Activated naive CD4-positive, alpha-beta T cell (primary cell): ENCODE results near the gene SLC2A11.
A peak's percentile ranks its signal among the peaks of the same experiment; 100 is the strongest.
"Not testable (repeated sequence)": the region's sequence is repeated elsewhere in the genome, so short reads cannot be mapped to it uniquely, and the experiment has no call there.

Experiments
- DNase-seq, 4 experiments: peaks; one replicate each; lab custom pipeline; 2025; lab: John Stamatoyannopoulos, UW

The SLC2A11 gene

DNA sequence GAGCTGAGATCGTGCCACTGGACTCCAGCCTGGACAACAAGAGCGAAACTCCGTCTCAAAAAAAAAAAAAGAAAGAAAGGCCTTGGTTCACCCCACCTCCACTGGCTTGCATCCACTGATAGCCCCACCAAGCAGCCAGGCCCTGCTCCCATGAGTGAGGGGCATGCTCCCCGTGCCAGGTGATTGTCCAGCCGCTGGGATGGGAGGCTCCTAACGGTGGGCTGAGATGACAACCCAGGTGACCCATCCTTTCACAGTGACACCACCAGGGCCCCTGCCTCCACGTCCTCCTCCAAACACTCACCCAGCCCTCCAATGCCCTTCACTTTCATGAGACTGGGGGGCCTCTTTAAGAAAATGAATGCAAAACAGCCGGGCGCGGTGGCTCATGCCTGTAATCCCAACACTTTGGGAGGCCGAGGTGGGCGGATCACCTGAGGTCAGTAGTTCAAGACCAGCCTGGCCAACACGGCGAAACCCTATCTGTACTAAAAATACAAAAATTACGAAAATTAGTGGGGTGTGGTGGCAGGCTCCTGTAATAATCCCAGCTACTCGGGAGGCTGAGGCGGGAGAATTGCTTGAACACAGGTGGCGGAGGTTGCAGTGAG, 10.3 kb upstream of the SLC2A11 start:
- DNase-seq = no peak

DNA sequence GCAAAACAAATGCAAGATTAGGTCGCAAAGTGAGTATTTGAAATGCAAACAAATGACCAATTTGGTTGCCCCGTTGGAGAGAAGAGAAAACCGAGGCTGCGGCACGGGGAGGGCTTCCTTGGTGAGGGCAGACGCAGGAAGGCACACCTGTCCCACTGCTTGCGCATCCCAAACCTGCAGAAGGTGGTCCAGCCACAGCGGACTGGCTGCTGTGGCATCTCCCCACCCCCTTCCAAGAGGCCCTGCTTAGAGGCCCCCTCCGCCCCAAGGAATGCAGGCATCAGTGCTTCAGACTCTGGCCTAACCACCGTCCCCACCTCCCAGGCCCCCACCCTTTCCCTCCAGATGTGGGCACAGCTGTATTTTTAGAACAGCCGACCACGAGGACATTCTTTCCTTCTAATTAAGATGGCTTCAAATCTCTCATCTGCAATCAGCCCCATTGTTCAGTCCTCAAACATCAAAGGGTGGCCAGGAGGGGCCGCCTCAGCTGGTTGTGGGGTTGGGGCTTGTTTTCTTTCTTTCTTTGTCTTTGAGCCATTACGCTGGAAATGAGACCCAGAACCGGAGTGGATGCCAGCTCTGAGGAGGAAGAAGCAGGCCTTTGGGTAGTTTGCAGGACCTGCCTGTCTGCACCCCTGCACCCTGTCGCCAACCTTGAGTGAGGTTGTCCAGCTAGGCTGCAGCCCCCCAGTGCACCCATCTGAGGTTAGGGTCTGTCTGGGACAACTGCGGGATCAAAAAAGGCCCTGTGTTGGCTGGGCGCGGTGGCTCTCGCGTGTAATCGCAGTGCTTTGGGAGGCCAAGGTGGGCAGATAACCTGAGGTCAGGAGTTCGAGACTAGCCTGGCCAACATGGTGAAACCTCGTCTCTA, 9.4 kb upstream of the SLC2A11 start:
- no peak for DNase-seq

DNA sequence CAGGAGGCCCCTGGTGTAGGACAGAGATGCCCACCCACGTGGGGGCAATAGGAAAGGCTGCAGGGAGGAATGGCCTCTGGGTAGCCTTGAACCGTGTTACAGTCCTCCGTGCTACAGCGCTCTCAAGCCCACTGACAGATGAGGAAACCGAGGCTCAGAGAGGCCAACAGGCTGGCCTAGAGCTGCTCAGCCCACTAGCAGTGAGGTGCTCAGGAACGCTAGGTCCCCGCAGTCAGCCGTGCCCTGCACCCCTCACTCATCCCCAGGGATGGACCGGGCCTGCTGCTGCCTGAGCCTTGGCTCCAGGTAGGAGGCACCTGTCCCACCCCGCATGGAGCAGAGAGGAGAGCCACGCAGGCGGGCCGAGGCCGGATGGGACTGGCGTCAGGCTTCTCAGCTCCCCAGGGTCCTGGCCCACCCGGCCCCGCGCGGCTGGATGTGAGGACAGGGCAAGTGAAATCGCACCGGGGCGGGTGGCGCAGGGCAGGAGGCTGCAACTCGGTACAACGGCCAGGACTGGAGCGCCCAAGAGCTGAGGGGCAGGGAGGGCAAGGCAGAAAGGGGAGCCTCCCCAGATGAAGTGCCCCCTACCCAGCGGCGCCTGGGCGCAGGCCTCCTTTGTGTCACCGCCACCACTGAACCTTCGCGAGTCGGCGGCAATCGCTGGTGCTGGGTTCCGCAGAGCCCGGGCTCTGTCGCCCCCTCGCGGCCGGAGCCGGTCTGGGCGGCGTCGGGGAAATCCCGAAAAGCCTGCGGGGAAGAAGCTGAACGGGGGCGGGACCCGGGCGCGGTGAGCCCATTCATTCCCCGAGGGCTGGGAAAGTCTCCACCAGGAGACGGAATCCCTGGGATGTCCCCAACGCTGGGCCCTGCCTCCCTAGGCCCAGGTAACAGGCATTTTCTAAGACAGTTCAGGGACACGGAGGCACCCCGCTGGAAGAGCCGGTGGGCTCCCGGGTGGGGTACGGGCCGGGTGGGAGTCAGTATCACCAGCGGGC, 8.4 kb upstream of the SLC2A11 start:
- DNase-seq = peak; percentile 71 to 85 (median 80)

DNA sequence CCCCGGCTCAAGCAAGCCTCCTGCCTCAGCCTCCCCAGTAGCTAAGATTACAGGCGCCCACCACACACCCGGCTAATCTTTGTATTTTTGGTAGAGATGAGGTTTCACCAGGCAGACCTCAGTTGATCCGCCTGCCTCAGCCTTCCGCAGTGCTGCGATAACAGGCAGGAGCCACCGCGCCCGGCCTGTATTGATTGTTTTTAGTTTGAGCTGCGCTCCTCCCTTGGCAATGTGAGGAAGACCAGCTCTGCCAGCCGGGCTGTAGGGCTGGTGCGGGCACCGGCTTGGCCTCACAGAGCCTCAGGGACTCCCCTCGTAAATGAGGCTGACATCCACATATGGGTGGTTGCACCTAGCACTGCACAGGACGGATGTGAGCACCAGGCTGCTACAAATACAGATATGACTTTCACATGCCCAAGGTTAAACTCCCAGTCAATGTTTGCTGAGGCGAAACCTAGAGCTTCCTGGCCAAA, 7.5 kb upstream of the SLC2A11 start:
- no peak for DNase-seq

DNA sequence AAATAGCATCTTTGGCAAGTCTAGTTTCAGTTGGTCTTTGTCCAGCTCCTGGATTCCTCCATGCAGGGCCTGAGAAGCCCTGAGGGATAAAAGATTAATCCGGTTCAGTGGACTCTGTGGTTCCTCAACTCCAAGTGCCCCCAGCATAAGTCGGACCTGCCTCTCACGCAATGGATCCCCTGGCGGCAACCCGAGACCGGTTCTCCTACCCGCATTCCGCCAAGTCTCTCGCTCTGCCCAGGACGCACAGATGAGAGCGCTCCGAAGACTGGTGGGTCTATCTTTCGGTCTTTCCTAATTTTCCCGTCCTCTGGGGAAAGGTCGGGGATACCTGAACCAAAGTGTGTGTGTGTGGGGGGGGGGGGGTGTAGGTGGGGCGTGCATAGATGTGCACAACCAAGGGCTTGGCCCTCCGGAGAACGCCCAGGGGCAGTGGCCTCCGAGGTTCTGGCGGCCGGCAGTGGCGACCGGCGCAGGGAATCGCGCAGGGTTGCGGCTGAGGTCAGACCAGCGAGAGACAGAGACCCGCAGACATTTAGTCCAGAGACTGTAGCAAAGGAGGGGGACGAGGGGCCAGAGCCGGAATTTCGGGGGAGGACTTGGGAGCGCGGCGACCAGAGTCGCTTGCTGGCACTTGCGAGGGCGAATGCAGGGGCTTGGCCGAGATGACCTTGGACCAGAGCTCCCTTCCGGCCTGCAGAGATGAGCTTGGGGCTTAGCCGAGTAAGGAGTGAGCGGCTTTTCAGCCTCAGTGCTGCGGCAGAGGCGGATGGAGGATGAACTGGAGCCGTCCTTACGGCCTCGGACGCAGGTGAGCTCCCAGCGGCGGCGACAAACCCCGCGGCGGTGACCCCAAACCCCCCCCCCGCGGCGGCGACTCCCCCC, 712 bp upstream of the SLC2A11 start:
- no peak for DNase-seq

DNA sequence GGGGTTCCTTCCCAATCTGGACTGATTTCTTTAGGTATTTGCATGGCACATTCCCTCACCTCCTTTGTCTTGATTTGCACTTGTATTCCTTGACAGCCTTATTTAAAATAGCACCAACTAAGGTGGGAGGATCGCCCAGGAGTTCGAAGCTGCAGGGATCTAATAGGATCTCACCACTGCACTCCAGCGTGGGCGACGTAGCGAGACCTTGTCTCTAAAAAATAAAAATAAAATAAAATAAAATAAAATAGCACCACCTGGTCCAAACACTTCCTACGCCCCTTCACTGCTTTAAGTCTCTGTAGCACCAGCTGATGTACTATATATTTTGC, 775 bp downstream of the SLC2A11 start:
- DNase-seq = no peak

DNA sequence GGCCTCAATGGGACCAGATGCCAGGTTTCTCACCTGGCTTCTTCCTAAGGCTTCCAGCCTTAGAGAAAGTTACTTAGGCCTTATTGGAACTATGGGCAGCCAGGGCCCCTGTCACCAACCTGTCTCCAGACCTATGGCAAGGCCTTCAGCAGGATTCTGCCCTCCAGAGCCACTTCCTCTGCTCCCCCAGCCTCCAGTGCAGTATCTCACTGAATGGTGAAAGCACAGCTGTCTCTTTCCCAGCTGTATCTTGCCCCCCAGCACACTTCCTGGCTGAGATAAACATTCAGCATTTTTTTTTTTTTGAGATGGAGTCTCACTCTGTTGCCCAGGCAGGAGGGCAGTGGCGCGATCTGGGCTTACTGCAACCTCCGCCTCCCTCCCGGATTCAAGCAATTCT, 1.5 kb downstream of the SLC2A11 start:
- no peak for DNase-seq

DNA sequence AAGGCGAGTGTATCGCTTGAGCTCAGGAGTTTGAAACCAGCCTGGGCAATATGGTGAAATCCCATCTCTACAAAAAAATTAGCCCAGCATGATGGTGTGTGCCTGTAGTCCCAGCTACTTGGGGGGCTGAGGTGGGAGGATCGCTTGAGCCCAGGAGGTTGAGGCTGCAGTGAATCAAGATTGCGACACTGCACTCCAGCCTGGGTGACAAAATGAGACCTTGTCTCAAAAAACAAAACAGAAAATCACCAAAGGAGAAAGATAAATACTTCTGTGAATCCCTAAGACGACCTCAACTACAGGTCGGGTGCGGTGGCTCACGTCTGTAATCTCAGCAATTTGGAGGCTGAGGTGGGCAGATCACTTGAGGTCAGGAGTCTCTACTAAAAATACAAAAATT, 2.5 kb downstream of the SLC2A11 start:
- not testable (repeated sequence) for DNase-seq

DNA sequence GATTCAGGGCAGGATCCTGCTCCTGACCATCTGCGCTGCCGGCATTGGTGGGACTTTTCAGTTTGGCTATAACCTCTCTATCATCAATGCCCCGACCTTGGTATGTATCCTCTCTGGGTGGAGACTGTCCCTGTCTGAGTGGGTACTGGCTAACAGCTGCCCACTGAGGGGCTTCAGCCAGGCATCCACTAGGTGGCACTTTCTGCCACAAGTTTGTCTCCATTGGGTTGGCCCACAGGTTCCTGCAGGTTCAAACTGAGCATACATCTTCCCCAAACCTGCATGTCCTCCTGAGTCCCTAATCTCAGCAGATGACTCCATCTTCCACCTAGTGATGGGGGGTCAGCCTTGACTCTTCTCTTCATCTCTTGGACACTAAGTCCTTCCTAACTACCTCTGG, 4.4 kb downstream of the SLC2A11 start:
- DNase-seq = peak in 2 of 4 experiments; percentile 7 to 8

DNA sequence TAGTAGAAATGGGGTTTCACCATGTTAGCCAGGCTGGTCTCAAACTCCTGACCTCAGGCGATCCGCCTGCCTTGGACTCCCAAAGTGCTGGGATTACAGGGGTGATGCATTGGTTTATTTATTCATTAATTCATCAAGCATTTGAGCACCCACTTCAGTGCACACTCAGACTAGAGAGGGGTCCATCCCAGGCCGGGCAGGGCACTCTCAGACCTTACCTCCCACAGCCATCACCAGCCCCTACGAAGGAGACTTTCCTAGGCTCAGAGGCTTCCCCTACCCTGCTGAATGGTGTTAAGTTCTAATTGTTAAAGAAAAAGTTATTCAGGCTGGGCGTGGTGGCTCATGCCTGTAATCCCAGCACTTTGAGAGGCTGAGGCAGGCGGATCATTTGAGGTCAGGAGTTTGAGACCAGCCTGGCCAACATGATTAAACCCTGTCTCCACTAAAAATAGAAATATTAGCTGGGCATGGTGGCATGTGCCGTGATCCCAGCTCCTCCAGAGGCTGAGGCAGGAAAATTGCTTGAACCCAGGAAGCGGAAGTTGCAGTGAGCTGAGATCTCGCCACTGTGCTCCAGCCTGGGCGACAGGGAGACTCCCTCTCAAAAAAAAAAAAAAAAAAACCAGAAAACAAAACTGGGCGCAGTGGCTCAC, 7.0 kb downstream of the SLC2A11 start:
- DNase-seq = not testable (repeated sequence)

DNA sequence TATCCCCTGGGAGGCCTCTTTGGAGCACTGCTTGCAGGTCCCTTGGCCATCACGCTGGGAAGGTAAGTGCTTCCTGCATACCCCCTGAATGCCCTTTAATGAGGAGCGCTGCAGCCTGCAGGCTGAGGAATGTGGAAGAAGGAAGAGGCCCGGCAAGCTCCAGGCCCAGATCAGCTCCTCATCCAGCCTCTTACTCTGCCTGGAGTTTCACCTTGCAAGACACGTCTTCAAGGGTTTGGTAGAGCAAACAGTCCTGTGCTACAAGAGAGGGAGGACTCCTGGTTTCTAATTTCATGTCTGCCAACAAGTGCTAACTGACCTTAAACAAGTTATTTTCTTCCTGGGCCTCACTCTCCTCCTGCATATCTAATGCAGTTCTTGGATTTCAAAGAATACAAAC, 10.9 kb downstream of the SLC2A11 start:
- no peak for DNase-seq

DNA sequence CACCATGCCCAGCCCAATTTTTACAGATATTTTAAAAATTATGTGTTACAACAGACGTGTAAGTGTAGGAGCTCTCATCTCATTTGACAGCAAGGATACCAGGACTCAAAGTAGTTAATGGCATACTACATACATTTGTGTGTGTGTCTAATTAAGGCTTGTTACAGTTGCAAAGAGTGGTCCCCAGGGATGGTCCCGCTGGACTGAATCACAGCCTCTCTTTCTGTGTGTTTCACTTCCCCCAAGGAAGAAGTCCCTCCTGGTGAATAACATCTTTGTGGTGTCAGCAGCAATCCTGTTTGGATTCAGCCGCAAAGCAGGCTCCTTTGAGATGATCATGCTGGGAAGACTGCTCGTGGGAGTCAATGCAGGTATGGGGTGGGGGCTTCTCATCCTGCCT, 17.2 kb downstream of the SLC2A11 start:
- no peak for DNase-seq

DNA sequence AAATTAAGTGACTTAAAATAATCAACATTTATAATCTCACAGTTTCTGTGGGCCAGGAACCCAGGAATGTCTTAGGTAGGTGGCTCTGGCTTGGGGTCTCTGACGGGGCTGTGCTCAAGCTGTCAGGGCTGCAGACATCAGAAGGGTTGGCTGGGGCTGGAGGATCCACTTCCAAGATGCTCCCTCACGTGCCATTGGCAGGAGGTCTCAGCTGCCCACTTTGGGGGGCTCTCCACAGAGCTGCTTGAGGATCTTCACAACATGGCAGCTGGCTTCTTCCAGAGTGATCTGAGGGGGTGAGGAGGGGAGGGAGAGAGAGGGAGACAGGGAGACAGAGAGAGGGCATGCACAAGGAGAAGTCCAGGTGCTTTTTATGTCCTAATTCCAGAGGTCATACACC, 18.1 kb downstream of the SLC2A11 start:
- no peak for DNase-seq

DNA sequence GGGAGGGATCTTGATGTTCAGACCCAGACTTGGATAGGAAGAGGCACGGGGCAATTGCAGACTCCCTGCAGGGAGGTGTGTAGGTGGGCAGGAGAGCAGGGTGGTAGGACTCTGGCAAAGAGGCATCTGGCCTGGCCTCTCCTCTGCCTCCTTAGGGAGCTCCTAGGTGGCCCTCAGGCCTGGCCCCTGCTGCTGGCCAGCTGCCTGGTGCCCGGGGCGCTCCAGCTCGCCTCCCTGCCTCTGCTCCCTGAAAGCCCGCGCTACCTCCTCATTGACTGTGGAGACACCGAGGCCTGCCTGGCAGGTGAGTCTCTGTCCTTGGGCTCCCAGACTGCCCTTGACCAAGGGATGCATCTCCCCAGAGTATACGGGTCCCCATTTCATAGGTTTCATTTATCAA, 19.9 kb downstream of the SLC2A11 start:
- DNase-seq = no peak

DNA sequence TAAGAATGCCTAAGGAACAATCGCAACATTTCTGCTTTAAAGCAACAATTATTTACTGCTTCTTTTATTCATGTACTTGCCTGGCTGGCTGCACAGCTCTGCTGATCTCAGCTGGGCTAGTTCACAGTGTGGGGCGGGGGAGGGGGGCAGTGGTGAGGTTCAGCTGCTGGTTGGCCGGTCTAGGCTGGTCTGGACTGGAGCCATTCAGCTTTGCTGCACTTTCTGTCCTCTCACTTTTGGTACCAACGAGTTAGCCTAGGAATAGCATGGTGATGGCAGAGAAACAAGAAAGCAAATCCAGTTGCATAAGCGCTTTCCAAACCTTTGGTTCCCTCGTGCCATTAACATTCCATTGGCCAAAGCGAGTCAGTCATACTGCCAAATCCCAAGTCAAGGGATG, 20.5 kb downstream of the SLC2A11 start:
- DNase-seq = no peak

DNA sequence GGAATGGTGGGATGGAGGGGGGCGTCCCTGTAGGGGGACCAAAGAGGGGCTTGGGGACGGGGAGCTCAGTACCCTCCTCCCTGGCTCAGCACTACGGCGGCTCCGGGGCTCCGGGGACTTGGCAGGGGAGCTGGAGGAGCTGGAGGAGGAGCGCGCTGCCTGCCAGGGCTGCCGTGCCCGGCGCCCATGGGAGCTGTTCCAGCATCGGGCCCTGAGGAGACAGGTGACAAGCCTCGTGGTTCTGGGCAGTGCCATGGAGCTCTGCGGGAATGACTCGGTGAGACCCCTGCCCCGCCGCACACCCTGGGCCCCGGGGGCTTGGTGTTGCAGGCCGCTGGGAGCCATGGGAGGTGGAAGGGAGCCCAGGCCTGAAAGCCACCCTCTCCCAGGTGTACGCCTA, 24.7 kb downstream of the SLC2A11 start:
- DNase-seq = no peak

DNA sequence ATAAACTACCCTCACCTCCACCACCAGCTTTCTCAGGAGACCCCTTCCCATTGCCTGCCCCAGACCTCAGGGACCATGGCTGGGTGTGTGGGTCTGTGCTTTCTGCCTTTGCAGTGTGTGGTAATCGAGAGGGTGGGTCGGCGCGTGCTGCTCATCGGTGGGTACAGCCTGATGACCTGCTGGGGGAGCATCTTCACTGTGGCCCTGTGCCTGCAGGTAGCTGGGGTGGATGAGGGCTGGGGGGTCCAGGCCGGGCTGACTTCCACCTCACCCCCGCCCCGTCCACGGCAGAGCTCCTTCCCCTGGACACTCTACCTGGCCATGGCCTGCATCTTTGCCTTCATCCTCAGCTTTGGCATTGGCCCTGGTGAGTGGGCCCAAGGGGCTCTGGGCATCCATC, 26.0 kb downstream of the SLC2A11 start:
- DNase-seq = no peak

DNA sequence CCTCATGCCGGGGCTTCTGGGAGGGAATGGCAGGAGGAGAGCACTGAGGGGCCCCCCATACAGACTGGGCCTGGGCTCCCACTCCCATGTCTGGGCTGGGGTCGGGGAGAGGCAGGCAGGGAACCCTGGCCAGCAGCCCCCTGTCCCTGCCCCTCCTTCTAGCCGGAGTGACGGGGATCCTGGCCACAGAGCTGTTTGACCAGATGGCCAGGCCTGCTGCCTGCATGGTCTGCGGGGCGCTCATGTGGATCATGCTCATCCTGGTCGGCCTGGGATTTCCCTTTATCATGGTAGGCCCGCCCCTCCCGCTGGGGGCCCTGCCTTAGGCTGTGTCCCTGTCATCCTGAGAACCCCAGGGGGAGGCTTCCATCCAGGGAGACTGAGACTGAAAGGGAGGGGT, 26.5 kb downstream of the SLC2A11 start:
- DNase-seq = no peak

DNA sequence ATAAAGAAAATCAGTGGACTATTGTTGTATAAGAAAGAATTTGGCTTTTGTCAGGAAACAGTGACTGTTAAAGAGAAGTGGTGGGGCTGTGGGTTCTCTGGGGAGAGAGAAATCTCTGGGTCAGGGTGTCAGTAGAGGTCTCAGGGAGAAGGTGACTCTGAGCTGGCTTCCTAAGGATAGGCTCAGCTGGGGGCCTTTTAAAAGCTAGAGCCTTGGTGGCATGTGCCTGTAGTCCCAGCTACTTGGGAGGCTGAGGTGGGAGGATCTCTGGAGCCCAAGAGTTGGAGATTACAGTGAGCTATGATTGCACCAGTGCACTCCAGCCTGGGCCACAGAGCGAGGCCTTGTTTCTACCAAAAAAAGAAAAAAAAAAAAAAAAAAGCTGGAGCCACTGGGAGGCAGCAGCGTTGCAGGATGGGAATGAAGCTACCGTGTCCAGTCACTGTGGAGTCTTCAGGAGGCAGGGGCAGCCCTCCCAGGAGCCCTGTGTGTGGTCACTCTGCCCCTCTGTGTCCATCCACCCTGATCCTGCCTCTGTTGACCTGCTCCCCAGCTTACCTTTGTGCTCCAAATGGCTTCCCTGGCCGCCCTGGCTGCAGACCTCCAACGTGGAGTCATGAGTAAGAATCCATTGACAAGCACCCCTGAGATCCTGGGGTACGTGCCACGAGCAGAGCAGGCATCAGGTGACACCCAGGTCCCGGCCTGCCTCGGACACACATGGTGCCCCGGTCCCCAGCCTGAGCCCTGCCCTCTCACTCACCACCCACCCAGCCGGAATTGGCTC, 31.1 kb downstream of the SLC2A11 start:
- DNase-seq = no peak

DNA sequence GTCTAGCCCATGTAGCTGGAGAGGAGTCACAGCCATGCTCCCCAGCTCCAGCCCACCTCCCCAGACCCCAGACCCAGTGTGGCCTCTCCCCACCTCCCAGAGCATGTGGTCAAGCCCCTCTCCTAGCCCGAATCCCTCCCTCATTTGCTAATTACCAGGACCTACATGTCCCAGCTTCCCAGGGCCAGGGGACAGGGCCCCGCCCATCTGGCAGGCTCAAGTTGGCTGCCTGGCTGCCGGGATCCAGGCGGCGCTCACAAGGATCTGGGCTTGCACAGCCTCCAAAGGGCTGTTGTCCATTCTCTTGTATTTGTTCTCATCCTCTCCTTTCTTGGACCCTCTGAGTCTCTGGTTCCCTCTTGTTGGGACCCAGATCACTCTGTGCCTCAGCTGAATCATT, 31.9 kb downstream of the SLC2A11 start:
- no peak for DNase-seq
